ENCODE measurements around the gene BRPF3. TPM values are rescaled to one million over a fixed set of nuclear protein-coding genes. Genes with fewer than 3 reads are reported as not detected.

The BRPF3 gene
- total RNA-seq, 1 experiment from 2014 or later, result 30.4 TPM

DNA sequence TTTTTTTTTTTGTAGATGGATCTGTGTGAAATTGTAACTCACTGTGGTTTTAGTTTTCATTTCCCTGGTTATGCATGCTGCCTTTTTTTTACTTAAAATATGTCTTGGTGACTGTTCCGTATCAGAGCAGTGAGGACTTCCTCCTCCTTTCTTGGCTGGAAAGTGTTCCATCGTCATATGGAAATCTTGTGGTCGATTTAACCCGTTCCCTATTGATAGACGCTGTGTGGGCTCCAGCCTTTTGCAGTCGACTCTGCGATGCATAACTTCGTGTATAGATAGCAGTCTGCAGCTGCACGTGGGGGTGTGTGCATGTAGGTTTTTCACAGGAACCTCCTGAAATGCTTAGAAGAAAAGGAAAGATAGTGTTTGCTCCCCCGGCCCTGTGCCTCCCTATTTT is 45.2 kb downstream of the BRPF3 start:
- DNase-seq (ENCODE audit: low spot score) (no peak), ATAC-seq (no peak)
- POLR2A ChIA-PET, result no interaction called here
- H3K4me1 Mint-ChIP-seq, result peaks cover 48% of the 10 kb centered on the region
- no peak overlapping the region for H3K27ac Mint-ChIP-seq
- CTCF ChIA-PET, result no interaction called here
- no peaks in the 10 kb centered on the region; the same call in 1 of the 2 replicates for H3K27me3 Mint-ChIP-seq (ENCODE audit: low read depth)
- H3K36me3 Mint-ChIP-seq, result no peaks in the 10 kb centered on the region
- H3K9me3 Mint-ChIP-seq, result no peaks in the 10 kb centered on the region
- TF ChIP-seq ETV6 (CRISPR knock-in tag; IDR thresholded peaks at IDR 0.05) (no peak), NFE2L1 (CRISPR knock-in tag; IDR thresholded peaks at IDR 0.05) (no peak), GTF2I (CRISPR knock-in tag; conservative IDR thresholded peaks at IDR 0.05) (no peak), ZNF138 (CRISPR knock-in tag; conservative IDR thresholded peaks at IDR 0.05) (no peak)
- H3K4me3 Mint-ChIP-seq, result no peak overlapping the region

DNA sequence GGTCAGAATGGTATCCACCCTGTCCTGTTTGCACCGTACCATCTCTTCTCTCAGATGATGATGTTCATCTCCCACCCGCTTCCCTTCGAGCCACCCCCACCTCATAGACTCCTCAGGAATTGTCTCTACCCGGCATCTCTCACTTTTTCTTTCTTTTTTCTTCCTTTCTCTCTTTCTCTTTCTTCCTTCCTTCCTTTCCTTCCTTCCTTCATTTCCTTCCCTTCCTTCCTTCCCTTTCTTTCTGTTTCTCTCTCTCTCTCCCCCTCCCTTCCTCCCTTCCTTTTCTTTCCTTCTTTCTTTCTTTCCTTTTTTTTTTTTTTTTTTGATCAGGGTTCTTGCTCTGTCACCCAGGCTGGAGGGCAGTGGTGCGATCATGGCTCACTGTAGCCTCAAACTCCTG is 45.6 kb downstream of the BRPF3 start:
- H3K36me3 Mint-ChIP-seq, result no peaks in the 10 kb centered on the region
- DNase-seq (ENCODE audit: low spot score) (no peak), ATAC-seq (no peak)
- H3K9me3 Mint-ChIP-seq, result no peaks in the 10 kb centered on the region
- peaks cover 52% of the 10 kb centered on the region for H3K4me1 Mint-ChIP-seq
- no peak overlapping the region for H3K4me3 Mint-ChIP-seq
- POLR2A ChIA-PET, result interaction anchor here (0.6 kb wide), 1 partner anchor 9 kb away, joined by 3 read pairs; no protein-coding TSS in a partner anchor
- no peaks in the 10 kb centered on the region; the same call in 1 of the 2 replicates for H3K27me3 Mint-ChIP-seq (ENCODE audit: low read depth)
- H3K27ac Mint-ChIP-seq, result no peak overlapping the region
- CTCF ChIA-PET, result interaction anchor here (1.4 kb wide), 1 partner anchor 103 kb away, joined by 3 read pairs; no protein-coding TSS in a partner anchor
- TF ChIP-seq RORB (CRISPR knock-in tag; IDR thresholded peaks at IDR 0.05), result no peak
- TF ChIP-seq, protein P1, sequence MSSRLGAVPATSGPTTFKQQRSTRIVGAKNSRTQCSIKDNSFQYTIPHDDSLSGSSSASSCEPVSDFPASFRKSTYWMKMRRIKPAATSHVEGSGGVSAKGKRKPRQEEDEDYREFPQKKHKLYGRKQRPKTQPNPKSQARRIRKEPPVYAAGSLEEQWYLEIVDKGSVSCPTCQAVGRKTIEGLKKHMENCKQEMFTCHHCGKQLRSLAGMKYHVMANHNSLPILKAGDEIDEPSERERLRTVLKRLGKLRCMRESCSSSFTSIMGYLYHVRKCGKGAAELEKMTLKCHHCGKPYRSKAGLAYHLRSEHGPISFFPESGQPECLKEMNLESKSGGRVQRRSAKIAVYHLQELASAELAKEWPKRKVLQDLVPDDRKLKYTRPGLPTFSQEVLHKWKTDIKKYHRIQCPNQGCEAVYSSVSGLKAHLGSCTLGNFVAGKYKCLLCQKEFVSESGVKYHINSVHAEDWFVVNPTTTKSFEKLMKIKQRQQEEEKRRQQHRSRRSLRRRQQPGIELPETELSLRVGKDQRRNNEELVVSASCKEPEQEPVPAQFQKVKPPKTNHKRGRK (CRISPR knock-in tag; IDR thresholded peaks at IDR 0.05; ENCODE audit: borderline replicate concordance), result 0 out of 2 replicates have a peak, but pooled peaks have one; percentile 23
- TF ChIP-seq CREM (CRISPR knock-in tag; IDR thresholded peaks at IDR 0.05), result no peak
- TF ChIP-seq, protein P2, sequence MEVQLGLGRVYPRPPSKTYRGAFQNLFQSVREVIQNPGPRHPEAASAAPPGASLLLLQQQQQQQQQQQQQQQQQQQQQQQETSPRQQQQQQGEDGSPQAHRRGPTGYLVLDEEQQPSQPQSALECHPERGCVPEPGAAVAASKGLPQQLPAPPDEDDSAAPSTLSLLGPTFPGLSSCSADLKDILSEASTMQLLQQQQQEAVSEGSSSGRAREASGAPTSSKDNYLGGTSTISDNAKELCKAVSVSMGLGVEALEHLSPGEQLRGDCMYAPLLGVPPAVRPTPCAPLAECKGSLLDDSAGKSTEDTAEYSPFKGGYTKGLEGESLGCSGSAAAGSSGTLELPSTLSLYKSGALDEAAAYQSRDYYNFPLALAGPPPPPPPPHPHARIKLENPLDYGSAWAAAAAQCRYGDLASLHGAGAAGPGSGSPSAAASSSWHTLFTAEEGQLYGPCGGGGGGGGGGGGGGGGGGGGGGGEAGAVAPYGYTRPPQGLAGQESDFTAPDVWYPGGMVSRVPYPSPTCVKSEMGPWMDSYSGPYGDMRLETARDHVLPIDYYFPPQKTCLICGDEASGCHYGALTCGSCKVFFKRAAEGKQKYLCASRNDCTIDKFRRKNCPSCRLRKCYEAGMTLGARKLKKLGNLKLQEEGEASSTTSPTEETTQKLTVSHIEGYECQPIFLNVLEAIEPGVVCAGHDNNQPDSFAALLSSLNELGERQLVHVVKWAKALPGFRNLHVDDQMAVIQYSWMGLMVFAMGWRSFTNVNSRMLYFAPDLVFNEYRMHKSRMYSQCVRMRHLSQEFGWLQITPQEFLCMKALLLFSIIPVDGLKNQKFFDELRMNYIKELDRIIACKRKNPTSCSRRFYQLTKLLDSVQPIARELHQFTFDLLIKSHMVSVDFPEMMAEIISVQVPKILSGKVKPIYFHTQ (CRISPR knock-in tag; IDR thresholded peaks at IDR 0.05), result no peak

DNA sequence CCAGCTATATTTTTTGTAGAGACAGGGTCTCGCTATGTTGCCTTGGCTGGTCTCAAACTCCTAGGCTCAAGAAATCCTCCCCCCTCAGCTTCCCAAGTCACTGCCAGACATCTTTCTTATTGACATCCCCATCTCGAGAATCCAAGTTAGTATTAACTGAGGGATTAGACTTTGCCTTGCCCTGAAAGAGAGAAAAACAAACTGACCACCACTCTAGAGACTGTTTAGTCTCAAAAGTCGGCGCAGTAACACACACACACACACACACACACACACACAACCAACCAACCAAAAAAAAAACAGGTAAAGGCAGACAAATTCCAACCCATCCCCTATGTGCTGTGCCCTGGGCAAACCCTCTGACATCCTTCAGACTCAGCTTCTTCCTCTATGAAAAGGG is 46.1 kb downstream of the BRPF3 start:
- TF ChIP-seq, protein P3, sequence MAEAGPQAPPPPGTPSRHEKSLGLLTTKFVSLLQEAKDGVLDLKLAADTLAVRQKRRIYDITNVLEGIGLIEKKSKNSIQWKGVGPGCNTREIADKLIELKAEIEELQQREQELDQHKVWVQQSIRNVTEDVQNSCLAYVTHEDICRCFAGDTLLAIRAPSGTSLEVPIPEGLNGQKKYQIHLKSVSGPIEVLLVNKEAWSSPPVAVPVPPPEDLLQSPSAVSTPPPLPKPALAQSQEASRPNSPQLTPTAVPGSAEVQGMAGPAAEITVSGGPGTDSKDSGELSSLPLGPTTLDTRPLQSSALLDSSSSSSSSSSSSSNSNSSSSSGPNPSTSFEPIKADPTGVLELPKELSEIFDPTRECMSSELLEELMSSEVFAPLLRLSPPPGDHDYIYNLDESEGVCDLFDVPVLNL (CRISPR knock-in tag; IDR thresholded peaks at IDR 0.05; ENCODE audit: borderline replicate concordance, low read depth), result no peak
- TF ChIP-seq, protein P4, sequence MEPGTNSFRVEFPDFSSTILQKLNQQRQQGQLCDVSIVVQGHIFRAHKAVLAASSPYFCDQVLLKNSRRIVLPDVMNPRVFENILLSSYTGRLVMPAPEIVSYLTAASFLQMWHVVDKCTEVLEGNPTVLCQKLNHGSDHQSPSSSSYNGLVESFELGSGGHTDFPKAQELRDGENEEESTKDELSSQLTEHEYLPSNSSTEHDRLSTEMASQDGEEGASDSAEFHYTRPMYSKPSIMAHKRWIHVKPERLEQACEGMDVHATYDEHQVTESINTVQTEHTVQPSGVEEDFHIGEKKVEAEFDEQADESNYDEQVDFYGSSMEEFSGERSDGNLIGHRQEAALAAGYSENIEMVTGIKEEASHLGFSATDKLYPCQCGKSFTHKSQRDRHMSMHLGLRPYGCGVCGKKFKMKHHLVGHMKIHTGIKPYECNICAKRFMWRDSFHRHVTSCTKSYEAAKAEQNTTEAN (CRISPR knock-in tag; IDR thresholded peaks at IDR 0.05), result no peak
- no peak for TF ChIP-seq OVOL2 (CRISPR knock-in tag; IDR thresholded peaks at IDR 0.05; ENCODE audit: borderline replicate concordance)
- no peak for TF ChIP-seq ZNF671 (CRISPR knock-in tag; IDR thresholded peaks at IDR 0.05)
- no peak for TF ChIP-seq CREM (CRISPR knock-in tag; IDR thresholded peaks at IDR 0.05)
- TF ChIP-seq SP1 (CRISPR knock-in tag; conservative IDR thresholded peaks at IDR 0.05), result no peak
- no peak for TF ChIP-seq FOXJ3 (CRISPR knock-in tag; IDR thresholded peaks at IDR 0.05; ENCODE audit: borderline replicate concordance)
- TF ChIP-seq FOXP1 (CRISPR knock-in tag; IDR thresholded peaks at IDR 0.05; ENCODE audit: borderline replicate concordance), result no peak
- TF ChIP-seq NR2C2 (CRISPR knock-in tag; IDR thresholded peaks at IDR 0.05), result no peak
- no peak for TF ChIP-seq GABPB1 (CRISPR knock-in tag; IDR thresholded peaks at IDR 0.05)
- no peak for TF ChIP-seq NR3C1 (CRISPR knock-in tag; conservative IDR thresholded peaks at IDR 0.05; ENCODE audit: low read depth)
- no peak for TF ChIP-seq EMX1 (CRISPR knock-in tag; IDR thresholded peaks at IDR 0.05)
- TF ChIP-seq TP53 (CRISPR knock-in tag; IDR thresholded peaks at IDR 0.05), result no peak
- no peak for TF ChIP-seq GRHL2 (CRISPR knock-in tag; IDR thresholded peaks at IDR 0.05; ENCODE audit: insufficient replicate concordance, severe bottlenecking)
- no peak for TF ChIP-seq MXD4 (CRISPR knock-in tag; IDR thresholded peaks at IDR 0.05; ENCODE audit: borderline replicate concordance)
- no peak for TF ChIP-seq ZNF138 (CRISPR knock-in tag; conservative IDR thresholded peaks at IDR 0.05)
- TF ChIP-seq CREB1 (CRISPR knock-in tag; IDR thresholded peaks at IDR 0.05), result no peak
- no peak for TF ChIP-seq GTF2I (CRISPR knock-in tag; conservative IDR thresholded peaks at IDR 0.05)
- TF ChIP-seq, protein P5, sequence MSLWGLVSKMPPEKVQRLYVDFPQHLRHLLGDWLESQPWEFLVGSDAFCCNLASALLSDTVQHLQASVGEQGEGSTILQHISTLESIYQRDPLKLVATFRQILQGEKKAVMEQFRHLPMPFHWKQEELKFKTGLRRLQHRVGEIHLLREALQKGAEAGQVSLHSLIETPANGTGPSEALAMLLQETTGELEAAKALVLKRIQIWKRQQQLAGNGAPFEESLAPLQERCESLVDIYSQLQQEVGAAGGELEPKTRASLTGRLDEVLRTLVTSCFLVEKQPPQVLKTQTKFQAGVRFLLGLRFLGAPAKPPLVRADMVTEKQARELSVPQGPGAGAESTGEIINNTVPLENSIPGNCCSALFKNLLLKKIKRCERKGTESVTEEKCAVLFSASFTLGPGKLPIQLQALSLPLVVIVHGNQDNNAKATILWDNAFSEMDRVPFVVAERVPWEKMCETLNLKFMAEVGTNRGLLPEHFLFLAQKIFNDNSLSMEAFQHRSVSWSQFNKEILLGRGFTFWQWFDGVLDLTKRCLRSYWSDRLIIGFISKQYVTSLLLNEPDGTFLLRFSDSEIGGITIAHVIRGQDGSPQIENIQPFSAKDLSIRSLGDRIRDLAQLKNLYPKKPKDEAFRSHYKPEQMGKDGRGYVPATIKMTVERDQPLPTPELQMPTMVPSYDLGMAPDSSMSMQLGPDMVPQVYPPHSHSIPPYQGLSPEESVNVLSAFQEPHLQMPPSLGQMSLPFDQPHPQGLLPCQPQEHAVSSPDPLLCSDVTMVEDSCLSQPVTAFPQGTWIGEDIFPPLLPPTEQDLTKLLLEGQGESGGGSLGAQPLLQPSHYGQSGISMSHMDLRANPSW (CRISPR knock-in tag; conservative IDR thresholded peaks at IDR 0.05; ENCODE audit: low read depth), result no peak
- ATAC-seq (no peak), DNase-seq (ENCODE audit: low spot score) (no peak)
- H3K27ac Mint-ChIP-seq, result no peak overlapping the region
- H3K4me3 Mint-ChIP-seq, result no peak overlapping the region
- no peaks in the 10 kb centered on the region for H3K36me3 Mint-ChIP-seq
- H3K27me3 Mint-ChIP-seq (ENCODE audit: low read depth), result no peaks in the 10 kb centered on the region; the same call in 1 of the 2 replicates
- no peaks in the 10 kb centered on the region for H3K9me3 Mint-ChIP-seq
- peaks cover 54% of the 10 kb centered on the region for H3K4me1 Mint-ChIP-seq
- CTCF ChIA-PET, result interaction anchor here (0.9 to 1.4 kb wide), 4 partner anchors 48 to 103 kb away, joined by 3 to 5 read pairs (median 4); no protein-coding TSS in a partner anchor
- POLR2A ChIA-PET, result interaction anchor here (0.6 kb wide), 1 partner anchor 10 kb away, joined by 3 read pairs; no protein-coding TSS in a partner anchor

Data from WTC11 (cell line).